ENCODE measurements around the gene MATN3.
"Not testable (repeated sequence)": the region's sequence is repeated elsewhere in the genome, so short reads cannot be mapped to it uniquely, and the experiment has no call there.

MATN3 gene, protein sequence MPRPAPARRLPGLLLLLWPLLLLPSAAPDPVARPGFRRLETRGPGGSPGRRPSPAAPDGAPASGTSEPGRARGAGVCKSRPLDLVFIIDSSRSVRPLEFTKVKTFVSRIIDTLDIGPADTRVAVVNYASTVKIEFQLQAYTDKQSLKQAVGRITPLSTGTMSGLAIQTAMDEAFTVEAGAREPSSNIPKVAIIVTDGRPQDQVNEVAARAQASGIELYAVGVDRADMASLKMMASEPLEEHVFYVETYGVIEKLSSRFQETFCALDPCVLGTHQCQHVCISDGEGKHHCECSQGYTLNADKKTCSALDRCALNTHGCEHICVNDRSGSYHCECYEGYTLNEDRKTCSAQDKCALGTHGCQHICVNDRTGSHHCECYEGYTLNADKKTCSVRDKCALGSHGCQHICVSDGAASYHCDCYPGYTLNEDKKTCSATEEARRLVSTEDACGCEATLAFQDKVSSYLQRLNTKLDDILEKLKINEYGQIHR

DNA sequence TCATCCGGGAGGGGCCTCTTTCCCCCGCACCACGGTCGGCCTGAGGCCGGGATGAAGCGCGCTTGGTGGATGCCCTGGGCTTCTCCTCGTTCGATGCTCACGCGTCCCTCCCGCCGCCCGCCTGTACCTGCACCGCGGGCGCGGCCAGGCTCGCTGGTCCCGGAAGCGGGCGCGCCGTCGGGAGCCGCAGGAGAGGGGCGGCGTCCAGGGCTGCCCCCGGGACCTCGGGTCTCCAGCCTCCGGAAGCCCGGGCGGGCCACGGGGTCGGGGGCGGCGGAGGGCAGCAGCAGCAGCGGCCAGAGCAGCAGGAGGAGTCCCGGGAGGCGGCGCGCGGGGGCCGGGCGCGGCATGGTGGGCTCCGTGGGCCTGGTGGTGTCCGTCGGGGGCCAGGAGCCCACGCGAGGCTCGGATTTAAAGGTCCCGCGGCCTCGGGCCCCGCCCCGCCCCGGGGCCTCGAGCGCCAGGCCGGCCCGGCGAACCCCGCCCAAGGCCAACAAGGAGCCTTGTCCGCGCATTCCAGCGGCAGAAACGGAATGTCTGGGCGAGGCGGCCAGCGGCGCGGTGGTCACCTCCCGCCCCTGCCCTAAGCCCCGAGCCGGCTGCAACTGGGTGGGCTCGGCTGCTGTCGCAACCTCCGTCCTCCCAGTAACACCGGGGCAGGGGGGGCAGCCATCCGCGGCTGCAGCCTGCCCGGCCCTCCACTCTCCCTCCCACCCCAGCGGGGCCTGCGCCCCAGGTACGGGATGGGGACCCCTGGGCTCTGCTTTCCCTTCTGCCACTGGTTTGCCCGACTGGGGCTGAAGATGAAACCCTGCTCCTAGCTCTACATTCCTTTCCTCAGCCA is at the start of gene MATN3:
TSS of gene MATN3 (minus strand) at position 387 of the 844 bp plus-strand sequence. CDS start at position 350, 37 bp downstream.
- DNase-seq = no peak

DNA sequence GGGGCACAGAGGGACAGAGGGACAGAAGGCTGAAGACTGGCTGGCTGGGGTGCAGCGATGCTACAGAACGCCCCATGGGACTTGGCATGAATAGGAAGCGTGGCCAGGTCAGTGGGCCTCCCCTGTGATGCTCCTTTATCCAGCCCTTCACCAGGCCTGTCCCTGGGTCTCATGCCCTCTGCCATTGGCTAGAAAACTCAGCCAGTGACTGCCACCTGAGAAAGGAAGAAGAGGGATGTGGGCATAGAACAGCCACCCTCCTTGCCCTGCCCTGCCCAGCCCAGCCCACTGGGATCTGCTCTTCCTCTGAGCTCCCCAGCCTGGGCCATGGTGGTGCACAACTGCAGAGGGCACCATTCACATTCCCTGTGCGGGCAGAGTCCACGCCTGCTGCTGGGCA is 49.5 kb upstream of the MATN3 start:
- DNase-seq = no peak

DNA sequence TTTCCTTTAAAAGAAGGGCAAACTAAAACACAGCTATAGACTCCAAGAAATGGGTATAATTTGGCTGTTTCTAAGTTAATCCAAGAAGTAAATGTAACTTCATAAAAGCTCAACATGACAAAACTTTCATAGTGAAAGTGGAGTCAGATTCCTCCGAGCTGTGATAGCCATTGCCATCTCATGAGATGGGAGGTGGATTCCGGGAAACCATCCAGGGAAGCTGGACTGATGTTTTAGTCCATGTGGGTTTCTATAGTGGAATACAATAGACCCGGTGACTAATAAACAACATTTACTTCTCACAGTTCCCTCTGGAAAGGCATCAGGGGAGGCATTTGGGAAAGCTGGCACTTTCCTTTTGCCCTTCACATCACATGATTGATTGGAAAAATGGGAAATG is 49.0 kb upstream of the MATN3 start:
- DNase-seq = no peak

DNA sequence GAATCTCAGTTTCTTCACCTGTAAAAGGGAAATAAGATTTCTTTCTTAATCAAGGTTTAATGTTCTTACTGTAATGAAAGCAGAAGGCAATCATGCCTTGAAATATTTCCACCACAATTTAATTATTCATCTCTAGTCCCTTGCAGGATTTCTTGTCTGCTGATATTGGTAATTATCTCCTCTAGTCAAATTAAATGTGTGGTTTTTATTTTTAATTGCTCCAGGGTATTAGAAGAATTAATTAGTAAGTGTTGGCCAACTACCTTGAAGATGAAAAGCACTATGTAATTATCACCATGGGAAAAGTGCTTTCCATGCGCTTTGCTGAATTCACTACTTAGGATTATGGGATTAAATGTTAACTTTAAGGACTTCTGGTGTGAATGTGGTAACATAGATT is 47.6 kb upstream of the MATN3 start:
- DNase-seq = no peak

DNA sequence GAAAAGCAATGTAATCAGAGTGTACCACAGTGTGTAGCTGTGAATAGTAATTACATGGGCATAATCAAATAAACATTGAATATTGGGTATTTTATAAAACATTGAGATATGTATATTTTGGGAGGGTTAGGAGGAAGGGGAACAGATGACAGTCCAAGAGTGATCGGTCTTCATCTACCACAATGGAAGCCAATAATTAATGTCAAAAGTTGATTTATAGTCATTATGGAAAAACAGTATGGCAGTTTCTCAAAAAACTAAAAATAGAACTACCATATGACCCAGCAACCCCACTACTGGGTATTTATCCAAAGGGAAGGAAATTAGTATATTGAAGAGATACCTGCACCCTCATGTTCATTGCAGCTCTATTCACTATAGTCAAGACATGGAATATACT is 44.8 kb upstream of the MATN3 start:
- DNase-seq = no peak

DNA sequence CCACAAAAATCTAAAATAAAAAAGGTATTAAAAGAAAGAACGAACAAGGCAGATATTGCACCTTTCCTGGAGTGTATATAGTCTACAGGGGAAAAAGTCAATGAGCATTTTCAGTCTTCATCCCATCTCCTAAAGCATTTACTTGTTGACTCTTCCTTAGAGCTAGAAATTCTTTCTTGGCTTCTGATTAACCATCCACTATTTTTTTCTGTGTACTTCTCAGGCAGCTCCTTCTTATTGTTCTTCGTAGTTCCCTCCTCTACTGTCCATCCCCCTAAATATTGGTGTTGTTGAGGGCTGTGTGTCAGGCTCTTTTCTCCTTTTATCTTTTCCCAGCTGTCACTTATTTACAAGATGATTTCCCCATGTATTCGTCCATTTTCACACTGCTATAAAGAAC is 42.5 kb upstream of the MATN3 start:
- DNase-seq = no peak

DNA sequence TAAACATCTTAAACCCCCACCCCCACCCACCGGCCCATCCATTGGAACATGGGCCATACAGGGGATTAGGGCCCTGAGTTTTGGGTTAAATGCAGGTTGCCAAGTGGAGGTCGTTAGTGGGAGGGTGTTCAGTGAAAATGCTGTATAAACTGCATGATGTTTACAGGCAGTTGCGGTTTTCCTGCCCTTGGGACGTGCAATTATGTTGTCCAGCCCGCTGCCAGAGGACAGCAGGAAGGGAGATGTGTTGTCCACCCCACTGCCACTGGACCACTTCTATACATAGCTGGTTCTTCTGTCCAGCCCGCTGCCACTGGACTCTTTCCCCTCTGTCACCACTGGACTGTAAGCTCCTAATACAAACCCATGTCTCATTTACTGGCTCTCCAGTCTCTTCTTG is 41.7 kb upstream of the MATN3 start:
- DNase-seq = no peak

DNA sequence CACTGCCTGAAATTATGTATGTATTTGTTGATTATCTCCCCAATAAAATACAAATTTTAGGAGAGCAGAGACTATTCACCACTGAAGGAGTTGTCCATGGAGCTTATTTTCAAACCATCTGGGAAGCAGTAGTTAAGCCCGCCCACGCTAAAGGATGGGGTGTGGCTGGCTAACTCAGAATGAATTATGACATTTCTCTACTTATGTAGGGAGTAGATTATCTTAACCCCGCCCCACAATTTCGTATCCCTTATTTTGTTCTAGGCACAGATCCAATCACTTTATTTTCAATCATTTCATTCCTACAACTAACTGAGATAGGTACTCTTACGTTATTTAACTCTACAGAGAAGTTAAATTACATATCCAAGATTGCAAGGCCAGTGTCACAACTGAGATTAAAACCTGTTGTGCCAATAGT is 40.4 kb upstream of the MATN3 start:
- DNase-seq = no peak

DNA sequence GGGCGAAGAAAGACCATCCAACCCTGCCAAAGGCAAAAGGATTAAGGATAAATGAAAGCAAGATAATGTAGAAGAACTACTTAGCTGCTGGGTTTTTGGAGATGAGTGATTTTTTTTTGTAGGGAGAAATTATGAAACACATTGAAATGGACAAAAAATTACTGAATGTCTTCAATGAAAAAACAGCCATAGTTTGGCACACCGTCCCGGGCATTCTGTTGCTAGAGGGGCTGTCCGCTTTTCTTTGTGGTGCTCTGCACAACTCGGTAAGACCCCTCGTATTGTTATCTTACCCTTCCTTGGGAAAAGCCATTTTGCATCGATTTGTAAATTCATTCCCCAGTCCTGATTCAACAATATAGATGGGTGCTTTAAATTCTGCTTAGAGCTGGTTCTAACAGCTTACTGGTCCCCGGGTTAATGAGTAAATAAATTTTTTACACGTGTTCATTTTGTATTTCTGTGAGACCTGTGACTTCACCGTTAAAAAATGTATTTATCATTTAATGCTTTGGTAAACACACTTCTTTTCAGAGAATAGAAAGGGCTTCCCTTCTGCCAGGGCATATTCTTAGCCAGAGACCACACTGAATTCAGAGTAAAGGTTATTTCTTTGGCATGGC is 39.9 kb upstream of the MATN3 start:
- no peak for DNase-seq

DNA sequence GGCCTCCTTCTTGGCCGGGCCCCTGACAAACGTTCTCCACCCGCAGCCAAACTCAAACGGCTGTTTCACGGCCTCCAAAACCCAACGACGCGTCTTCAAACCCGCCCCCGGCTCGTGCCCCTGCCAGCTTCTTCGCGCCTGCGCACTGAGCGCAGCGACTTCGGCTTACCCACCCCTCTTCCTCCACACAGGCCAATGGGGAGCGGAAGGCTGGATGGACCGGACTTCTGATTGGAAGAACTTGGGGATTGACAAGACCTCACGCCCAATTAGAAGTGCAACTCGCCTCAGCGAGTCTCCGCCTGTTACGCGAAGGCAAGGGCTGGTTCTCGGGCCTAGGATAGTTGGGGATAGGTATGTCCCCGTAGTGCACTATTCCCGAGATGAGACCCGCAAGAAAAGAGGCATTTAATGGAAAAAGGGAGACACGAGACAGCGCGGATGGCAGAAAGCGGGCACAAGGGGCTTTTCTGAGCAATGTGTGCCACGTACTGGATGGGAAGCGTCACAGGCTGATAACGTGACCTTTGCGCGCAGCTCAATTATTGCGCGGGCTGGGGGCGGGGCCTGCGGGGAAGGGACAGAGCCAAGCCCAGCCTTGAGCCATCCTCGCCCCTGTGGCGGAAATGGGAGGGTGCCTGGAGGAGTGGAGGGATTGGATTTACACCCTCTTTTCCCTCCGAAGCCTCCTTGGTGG is 39.2 kb upstream of the MATN3 start, which contains the start of gene LAPTM4A:
TSS of gene LAPTM4A (minus strand) at position 97 of the 697 bp plus-strand sequence. CDS start 108 bp downstream, outside the sequence.
- peak; percentile 99 for DNase-seq

DNA sequence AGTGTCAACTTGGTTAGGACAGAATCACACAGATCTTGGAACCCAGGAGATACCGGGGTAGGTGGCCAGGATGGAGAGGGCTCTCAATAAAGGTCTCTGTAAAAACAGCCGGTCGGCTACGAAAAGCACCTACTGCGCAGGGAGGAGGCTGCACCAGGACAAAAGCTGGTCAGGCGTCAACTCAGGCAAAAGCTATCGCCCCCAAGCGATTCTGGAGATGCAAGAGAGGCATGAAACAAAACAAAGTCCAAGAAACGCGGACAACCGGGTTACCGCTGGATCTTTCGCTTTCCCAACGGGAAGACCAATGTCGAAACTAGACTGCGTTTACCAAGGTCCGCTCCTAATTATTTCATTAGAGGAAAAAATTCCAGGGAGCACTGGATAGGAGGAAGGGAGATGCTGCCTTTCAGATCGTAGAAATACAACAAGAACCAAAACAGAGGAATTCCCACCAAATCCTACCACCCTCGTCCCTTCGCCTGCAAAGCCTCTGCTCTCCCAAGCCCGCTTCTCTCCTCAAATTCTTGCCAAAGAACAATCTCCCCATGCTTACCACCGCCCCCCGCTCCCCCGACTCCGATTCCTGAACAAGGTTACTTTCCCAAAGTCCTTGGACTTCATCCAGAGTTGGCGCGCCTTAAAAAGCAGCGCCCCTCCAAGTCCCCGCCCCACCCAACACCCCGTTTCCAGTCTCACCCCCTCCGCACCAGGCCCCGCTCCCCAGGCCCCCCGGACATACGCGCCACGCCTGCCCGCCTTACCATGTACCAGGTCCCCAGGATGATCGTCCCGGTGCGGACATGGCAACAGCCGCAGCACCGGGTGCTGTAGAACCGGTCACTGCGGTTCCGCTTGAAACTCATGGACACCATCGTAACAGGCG is 38.4 kb upstream of the MATN3 start:
- no peak for DNase-seq

DNA sequence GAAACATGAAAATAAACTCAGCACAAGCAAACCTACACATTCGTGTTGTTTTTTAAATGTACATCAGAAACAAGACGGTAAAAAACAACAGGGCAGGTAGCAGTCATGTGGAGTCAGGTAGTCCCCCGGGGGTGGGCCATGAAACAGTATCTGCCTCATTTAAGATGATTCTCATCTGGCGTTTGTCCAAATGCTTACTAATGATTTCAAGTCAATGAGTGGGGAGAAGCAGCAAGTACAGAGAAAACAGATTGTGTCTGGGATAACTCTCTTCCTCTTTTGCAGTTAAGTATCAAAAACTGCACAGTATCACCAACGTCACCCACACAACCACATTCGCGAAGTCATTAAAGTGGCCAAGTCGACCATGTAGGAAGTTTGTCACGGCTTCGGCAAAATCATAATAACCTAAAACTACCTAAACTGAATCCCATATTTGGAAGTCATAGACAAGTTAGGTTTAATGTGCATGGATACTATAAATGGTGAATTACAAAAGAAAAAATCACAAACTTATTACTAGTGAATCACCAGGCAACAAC is 37.7 kb upstream of the MATN3 start:
- DNase-seq = peak; percentile 30

DNA sequence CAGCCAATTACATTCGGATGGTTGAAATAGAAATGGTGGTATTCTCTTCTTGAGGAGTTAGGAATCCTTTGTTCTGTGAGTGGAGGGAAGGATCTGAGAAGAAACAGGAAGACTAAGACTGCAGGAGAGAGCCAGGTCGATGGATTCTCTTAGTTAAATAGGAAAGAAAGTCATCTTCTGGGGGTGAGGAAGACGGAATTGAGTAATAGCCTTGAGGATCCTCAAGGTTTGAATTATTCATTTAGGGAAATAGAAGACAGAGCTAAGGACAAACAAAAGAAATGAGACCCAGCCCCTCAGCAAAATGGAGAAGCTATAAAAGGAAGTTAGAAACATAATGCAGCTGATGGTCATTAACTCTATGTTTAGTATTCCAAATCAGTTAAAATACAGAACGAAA is 37.2 kb upstream of the MATN3 start:
- no peak for DNase-seq

DNA sequence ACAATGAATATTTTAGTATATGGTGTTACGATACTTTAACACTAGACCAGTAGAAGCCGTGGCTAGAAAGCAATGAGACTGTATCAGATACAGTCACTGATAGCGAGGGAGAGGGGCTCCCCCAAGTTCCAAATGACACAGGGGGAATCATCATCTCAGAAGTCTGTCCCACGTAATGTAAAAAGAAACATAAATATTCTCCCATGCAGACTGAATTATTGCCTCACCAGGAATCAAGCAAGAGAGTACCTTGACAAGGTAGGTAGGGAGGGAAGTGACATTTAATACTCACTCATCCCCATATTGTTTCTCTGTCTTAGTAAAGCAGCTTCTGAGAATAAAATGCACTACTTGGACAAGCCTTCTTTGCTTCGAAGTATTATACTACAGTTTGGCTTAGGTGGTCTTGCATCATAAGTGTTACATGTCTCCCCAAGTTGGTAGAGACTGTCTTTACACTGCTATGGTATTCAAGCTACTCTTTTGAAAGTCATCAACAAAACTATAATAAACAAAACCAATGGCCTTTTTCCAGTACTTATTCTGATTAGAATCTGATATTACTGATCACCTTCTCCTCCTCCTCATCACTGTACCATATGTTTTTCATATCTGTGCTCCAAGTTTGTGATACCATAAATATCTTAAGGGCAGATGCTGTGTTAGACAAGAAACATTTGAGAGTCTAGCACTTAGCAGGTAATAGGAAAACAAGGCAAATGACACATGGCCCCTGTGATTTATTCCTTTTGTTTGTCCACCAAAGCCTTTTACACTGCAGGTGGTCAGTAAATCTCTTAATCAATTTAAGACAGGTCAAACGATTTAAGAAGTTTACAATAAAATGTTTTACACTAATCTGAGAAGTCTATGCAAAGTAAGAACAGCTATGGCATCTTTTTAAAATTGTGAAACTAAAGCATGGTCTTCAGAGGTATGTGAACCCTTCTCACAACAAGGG is 36.3 kb upstream of the MATN3 start:
- DNase-seq = no peak

DNA sequence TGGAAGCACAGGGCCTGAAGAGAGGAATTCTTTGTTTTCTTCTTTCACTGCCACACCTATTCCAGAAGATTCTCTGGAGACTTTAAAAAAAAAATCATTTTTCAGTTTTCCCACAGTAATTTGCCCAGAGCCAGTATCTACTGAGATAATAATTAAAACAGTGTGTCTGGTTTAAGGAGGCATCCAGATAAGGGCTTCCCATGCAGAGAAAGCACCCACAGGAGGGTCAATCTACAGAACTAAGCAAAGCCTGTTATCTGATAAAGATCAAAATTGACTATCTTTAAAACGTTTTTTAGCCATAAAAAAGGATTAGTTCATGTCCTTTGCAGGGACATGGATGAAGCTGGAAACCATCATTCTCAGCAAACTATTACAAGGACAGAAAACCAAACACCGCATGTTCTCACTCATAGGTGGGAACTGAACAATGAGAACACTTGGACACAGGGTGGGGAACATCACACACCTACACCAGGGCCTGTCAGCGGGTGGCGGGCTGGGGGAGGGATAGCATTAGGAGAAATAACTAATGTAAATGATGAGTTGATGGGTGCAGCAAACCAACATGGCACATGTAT is 33.3 kb upstream of the MATN3 start:
- DNase-seq = not testable (repeated sequence)

DNA sequence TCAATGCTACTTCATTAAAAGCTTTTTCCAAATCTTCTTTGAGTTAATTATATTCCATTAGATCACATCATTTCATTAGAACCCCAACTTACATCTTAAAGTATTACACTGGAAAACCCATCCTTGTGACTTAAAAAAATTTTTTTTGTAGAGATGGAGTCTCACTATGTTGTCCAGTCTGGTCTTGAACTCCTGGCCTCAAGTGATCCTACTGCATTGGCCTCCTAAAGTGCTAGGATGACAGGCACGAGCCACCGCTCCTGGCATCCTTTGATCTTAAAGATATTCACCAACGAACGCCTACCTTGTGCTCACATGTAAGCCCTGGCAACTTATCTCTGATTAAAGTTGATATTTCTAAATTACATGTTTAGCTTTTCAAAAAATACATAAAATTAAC is 32.3 kb upstream of the MATN3 start:
- no peak for DNase-seq

DNA sequence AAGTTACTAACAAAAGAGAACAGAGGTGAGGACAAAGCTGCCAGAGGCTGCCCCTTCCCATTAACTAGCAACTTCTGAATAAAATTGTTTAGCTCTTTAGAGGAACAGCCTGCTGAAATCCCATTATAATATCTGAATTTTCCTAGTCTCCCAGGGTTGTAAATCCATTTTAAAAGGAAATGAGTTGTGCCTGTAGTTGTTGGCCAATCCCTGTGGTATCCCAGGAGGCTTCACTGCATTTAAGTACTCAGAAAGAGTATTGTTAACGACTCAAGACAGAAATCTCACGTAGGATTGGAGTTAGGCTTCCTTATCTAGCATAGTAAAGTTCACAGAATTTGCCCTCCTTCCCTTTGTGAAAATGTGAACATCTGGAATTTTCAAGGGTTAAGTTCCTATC is 30.1 kb upstream of the MATN3 start:
- DNase-seq = no peak

DNA sequence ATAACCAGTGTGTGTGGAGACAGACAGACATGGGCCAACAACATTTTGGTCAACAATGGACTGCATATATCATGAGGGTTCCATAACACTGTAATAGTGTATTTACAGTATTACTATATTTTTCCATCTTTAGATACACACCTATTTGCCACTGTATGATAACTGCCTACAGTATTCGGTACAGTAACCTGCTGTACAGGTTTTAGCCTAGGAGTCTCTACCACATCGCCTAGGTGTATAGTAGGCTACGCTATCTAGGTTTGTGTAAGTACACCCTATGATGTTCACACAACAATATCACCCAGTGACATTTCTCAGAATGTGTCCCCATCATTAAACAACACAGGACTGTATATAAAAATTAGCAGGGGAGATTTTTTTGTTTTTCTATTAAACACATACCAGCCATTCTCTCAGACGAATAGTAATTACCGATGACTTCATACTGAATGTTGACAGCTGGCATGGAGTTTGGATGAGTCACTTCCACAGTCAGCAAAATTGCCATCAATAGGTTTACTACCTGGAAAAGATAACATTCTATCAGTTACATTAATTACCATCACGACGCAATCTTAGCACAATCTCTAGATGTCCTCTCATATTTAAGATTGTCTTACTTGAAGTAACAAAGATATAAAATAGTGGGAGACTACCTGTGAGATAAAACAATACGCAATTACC is 28.2 kb upstream of the MATN3 start:
- no peak for DNase-seq

DNA sequence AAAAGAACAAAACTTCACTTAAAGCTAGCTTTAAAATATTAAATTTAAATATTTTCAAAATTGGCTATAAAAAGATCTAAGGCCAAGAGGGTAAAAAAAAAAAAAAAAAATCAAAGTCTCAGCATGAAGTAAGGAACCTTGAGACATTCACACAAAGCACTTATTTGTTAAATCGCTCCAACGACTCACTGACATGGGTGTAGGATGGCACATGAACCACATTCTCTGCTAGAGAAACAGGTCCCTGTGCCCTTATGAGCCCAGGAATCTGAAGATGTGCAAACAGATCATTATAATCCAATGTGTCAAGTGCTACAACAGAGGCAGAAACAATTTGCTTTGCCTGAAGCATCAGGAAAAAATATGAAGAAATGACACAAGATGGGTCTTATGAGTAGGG is 25.2 kb upstream of the MATN3 start:
- no peak for DNase-seq
